Measurements from ENCODE around the gene ASCC1.

ASCC1 gene

GRCh38 chr10:72065439-72066025, 150.5 kb downstream of the ASCC1 start:
- DNase-seq (ENCODE audit: low read depth in 2 of 2), result no peak

- DNase-seq (ENCODE audit: low read depth in 2 of 2), result no peak
These were observed 152.2 kb downstream of the ASCC1 start for GRCh38 chr10:72063703-72064391.

GRCh38 chr10:72062832-72063702, 153.0 kb downstream of the ASCC1 start:
- no peak for DNase-seq (ENCODE audit: low read depth in 2 of 2)

- DNase-seq (ENCODE audit: low read depth in 2 of 2), result no peak
These were observed 153.7 kb downstream of the ASCC1 start for GRCh38 chr10:72062382-72062781.

- no peak for DNase-seq (ENCODE audit: low read depth in 2 of 2)
These were observed 154.1 kb downstream of the ASCC1 start for GRCh38 chr10:72061930-72062329.

GRCh38 chr10:72061491-72061890, 154.6 kb downstream of the ASCC1 start:
- no peak for DNase-seq (ENCODE audit: low read depth in 2 of 2)

- DNase-seq (ENCODE audit: low read depth in 2 of 2), result no peak
These were observed 155.9 kb downstream of the ASCC1 start for GRCh38 chr10:72059843-72060822.

GRCh38 chr10:72058989-72059842, 156.9 kb downstream of the ASCC1 start:
- peak; percentile 44 to 64 for DNase-seq (ENCODE audit: low read depth in 2 of 2)

GRCh38 chr10:72058347-72058898, 157.7 kb downstream of the ASCC1 start:
- DNase-seq (ENCODE audit: low read depth in 2 of 2), result no peak

- no peak for DNase-seq (ENCODE audit: low read depth in 2 of 2)
These were observed 158.9 kb downstream of the ASCC1 start for GRCh38 chr10:72056932-72057751.

- no peak for DNase-seq (ENCODE audit: low read depth in 2 of 2)
These were observed 160.0 kb downstream of the ASCC1 start for GRCh38 chr10:72056113-72056512.

GRCh38 chr10:72053690-72054089, 162.4 kb downstream of the ASCC1 start:
- no peak for DNase-seq (ENCODE audit: low read depth in 2 of 2)

GRCh38 chr10:72050873-72051272, 165.2 kb downstream of the ASCC1 start:
- DNase-seq (ENCODE audit: low read depth in 2 of 2), result no peak

- DNase-seq (ENCODE audit: low read depth in 2 of 2), result no peak
These were observed 165.9 kb downstream of the ASCC1 start for GRCh38 chr10:72049969-72050781.

GRCh38 chr10:72049472-72049871, 166.6 kb downstream of the ASCC1 start:
- DNase-seq (ENCODE audit: low read depth in 2 of 2), result no peak

GRCh38 chr10:72048450-72049124, 167.5 kb downstream of the ASCC1 start:
- peak; percentile 78 to 83 for DNase-seq (ENCODE audit: low read depth in 2 of 2)
